Caki2 (cell line): Measurements from ENCODE around the gene CTXN1. TPM values are rescaled to one million over a fixed set of nuclear protein-coding genes. Genes with fewer than 3 reads are reported as not detected.
A peak's percentile ranks its signal among the peaks of the same experiment; 100 is the strongest.
"Not testable (repeated sequence)": the region's sequence is repeated elsewhere in the genome, so short reads cannot be mapped to it uniquely, and the experiment has no call there.

ENCODE experiments used
- DNase-seq: peaks from one replicate; pipeline ENCODE4 v3.0.0-alpha.2; 2015; ENCODE audit warnings: low read depth
- in situ Hi-C: cut with HindIII; loops from 2 replicates; pipeline ENCODE4 v1.10.0; 2016; ENCODE audit warnings: low sequenced_read_pairs, low pct_unique_long_range_greater_than_20kb, mixed read lengths
- total RNA-seq: library from RNA; depleted of rRNA; stranded (reverse); fragments of >200 nt; shearing (Covaris generic); gene quantifications from 2 replicates; pipeline ENCODE4 v1.2.3, GENCODE V29; 2014; ENCODE audit warnings: low replicate concordance; rRNA removed

Gene CTXN1
- total RNA-seq, 1 experiment from 2014 or later: 11.1 TPM

GRCh38 chr19:7893362-7894101, 32.4 kb downstream of the CTXN1 start:
- in situ Hi-C loops: not testable (repeated sequence)
- peak; percentile 51 for DNase-seq

- in situ Hi-C loops: no loop called here
- no peak for DNase-seq
These were observed 37.1 kb downstream of the CTXN1 start for GRCh38 chr19:7888826-7889217.

GRCh38 chr19:7888145-7888825, 37.6 kb downstream of the CTXN1 start, which contains the start of gene LRRC8E:
Gene LRRC8E (plus strand): TSS chr19:7888510. CDS start chr19:7895604, 7,094 bp downstream.
- DNase-seq: peak; percentile 39
- in situ Hi-C loops: no loop called here

- in situ Hi-C loops: no loop called here
- no peak for DNase-seq
These were observed 38.4 kb downstream of the CTXN1 start for GRCh38 chr19:7887408-7888144.

GRCh38 chr19:7885818-7886217, 40.1 kb downstream of the CTXN1 start:
- no peak for DNase-seq
- in situ Hi-C loops: no loop called here

- in situ Hi-C loops: no loop called here
- no peak for DNase-seq
These were observed 42.0 kb downstream of the CTXN1 start for GRCh38 chr19:7883796-7884570.

GRCh38 chr19:7883105-7883504, 42.8 kb downstream of the CTXN1 start:
- in situ Hi-C loops: no loop called here
- DNase-seq: no peak

- DNase-seq: no peak
- in situ Hi-C loops: no loop called here
These were observed 44.0 kb downstream of the CTXN1 start for GRCh38 chr19:7881910-7882309.

GRCh38 chr19:7879836-7880235, 46.1 kb downstream of the CTXN1 start:
- in situ Hi-C loops: no loop called here
- no peak for DNase-seq

- in situ Hi-C loops: no loop called here
- no peak for DNase-seq
These were observed 46.7 kb downstream of the CTXN1 start for GRCh38 chr19:7879111-7879807.

- DNase-seq: no peak
- in situ Hi-C loops: no loop called here
These were observed 48.6 kb downstream of the CTXN1 start for GRCh38 chr19:7877249-7877836.

GRCh38 chr19:7874897-7875273, 51.0 kb downstream of the CTXN1 start:
- DNase-seq: no peak
- in situ Hi-C loops: no loop called here

Other genes starting within 250 kb of the CTXN1 start
- gene MCEMP1, start 249.0 kb downstream of the CTXN1 start, total RNA-seq: not detected in 2 replicates
- gene TRAPPC5, start 245.3 kb downstream of the CTXN1 start, total RNA-seq: 83.3 and 104 TPM in 2 replicates
- not detected in 2 replicates for gene FCER2, start 224.0 kb downstream of the CTXN1 start, total RNA-seq
- not detected in 2 replicates for gene CLEC4G, start 194.0 kb downstream of the CTXN1 start, total RNA-seq
- not detected in 2 replicates for gene CD209, start 178.6 kb downstream of the CTXN1 start, total RNA-seq
- gene CLEC4M, start 162.9 kb downstream of the CTXN1 start, total RNA-seq: not detected in 2 replicates
- 2.9 and 10.7 TPM in 2 replicates for gene EVI5L, start 95.9 kb downstream of the CTXN1 start, total RNA-seq
- 0.03 TPM in 1 of 2 replicates, not detected in the other for gene PRR36, start 51.7 kb downstream of the CTXN1 start, total RNA-seq
- gene LRRC8E, start 37.6 kb downstream of the CTXN1 start, total RNA-seq: 14.7 and 15.9 TPM in 2 replicates
- gene MAP2K7, start 22.3 kb downstream of the CTXN1 start, total RNA-seq: 5.0 and 8.6 TPM in 2 replicates
- gene TGFBR3L, start 11.3 kb downstream of the CTXN1 start, total RNA-seq: not detected in 2 replicates
- gene SNAPC2, start 5.8 kb downstream of the CTXN1 start, total RNA-seq: 18.8 and 19.2 TPM in 2 replicates
- 19.4 and 58.8 TPM in 2 replicates for gene TIMM44, start 17.5 kb upstream of the CTXN1 start, total RNA-seq
- 40.3 and 47.1 TPM in 2 replicates for gene ELAVL1, start 79.5 kb upstream of the CTXN1 start, total RNA-seq
- not detected in 2 replicates for gene CCL25, start 126.6 kb upstream of the CTXN1 start, total RNA-seq
- not detected in 2 replicates for gene FBN3, start 223.5 kb upstream of the CTXN1 start, total RNA-seq